K562 treated with DMSO at 1 percent for 48 hours (cell line): ENCODE data around the gene ERVW-1. TPM values are rescaled to one million over a fixed set of nuclear protein-coding genes. Genes with fewer than 3 reads are reported as not detected.

Experiments used
- total RNA-seq: library from RNA; unstranded; fragments of 300-600 nt; gene quantifications from 2 replicates; pipeline ENCODE4 v1.2.3, GENCODE V29; 2022; ENCODE audit warnings: low replicate concordance; ENCODE audit errors: extremely low read depth

Gene ERVW-1
- not detected in 2 replicates for total RNA-seq

GRCh38 chr7:92477681-92478080, at the start of gene ERVW-1:
Gene ERVW-1 (minus strand): TSS chr7:92477946. CDS start chr7:92470381, 7,565 bp downstream.

DNA sequence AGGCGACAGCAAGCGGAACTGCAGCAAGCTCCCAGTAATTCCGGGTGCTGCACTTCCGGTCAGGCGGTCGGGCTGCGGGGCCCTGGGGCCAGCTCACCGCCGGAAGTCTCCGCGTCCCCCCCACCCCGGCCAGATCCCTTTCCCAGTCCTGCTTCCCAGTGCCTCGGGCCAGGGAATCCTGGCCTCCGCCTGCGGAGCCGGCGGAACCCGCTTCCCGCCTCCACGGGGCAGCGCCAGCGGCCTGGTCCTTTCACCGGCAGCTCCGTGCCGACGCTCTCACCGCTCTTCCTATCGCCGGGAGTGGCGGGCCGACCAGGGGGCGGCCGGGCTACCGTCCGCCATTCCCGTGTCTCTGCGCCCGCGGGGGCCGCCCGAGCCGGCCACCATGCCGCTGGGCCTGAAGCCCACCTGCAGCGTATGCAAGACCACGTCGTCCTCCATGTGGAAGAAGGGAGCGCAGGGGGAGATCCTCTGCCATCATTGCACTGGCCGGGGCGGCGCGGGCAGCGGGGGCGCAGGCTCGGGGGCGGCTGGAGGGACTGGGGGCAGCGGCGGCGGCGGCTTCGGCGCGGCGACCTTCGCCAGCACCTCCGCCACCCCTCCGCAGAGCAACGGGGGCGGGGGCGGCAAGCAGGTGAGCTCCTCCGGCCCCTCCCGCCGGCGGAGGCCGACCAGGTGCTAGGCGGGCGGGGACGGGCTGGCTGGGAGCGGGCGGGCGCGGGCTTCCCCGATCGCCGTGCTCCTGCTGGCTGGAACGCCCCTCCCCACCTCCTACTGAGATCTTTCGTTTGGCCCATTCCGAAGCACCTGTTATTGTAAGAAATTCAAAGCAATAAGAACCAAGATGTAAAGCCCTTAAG, 30.2 kb downstream of the ERVW-1 start, which contains the start of gene GATAD1:
TSS of gene GATAD1 (plus strand) at position 138 of the 860 bp plus-strand sequence. CDS start at position 386, 248 bp downstream.

Other genes starting within 250 kb of the ERVW-1 start
- not detected in 2 replicates for gene KRIT1, start 232.0 kb downstream of the ERVW-1 start, total RNA-seq
- not detected in 2 replicates for gene ANKIB1, start 232.0 kb downstream of the ERVW-1 start, total RNA-seq
- not detected in 2 replicates for gene GATAD1, start 30.5 kb downstream of the ERVW-1 start, total RNA-seq
- not detected in 2 replicates for gene PEX1, start 50.6 kb upstream of the ERVW-1 start, total RNA-seq
- gene RBM48, start 50.8 kb upstream of the ERVW-1 start, total RNA-seq = not detected in 2 replicates
- not detected in 2 replicates for gene FAM133B, start 112.4 kb upstream of the ERVW-1 start, total RNA-seq